ENCODE results near the gene SLC5A3. TPM values are rescaled to one million over a fixed set of nuclear protein-coding genes. Genes with fewer than 3 reads are reported as not detected.
A peak's percentile ranks its signal among the peaks of the same experiment; 100 is the strongest.

SLC5A3 gene
- polyA plus RNA-seq, result 17.0 and 18.2 TPM in 2 replicates
- 71.6 and 87.2 TPM in 2 replicates for polyA minus RNA-seq

DNA sequence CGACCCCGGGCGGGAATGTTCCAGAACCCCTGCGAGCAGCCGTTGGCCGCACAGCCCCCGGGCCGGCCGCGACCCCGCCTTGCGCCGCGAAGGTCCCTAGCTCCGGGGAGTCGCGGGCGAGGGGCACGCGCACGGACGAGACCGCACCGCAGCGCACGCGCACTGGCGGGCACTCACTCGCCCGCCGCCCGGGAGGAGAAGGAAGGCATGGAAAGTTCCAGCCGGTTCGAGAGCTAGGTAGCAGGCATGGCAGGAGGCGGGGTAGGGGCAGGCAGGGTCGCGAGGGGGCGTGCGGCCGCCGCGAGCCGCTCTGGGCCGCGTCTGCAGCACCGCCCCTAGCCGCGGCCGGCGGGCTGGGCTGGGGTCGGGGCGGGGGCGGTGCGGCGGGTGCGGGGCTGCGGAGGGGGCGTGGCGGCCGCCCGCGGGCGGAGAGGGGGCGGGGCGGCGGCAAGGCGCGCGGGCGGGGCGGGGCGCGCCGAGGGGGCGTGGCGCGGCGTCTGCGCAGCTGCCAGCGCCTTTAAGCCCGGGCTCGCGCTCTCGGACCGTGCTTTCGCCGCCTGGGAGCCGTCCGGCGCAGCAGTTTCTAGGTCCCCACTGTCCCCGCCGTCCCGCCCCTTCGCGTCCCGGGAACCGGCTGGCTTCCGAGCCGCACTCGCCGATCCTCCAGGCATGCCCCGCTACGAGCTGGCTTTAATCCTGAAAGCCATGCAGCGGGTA, at the start of gene SLC5A3, which contains the start of gene MRPS6:
SLC5A3 (plus strand) TSS at position 547 of the 717 bp plus-strand sequence. CDS start 21,621 bp downstream, outside the sequence.
MRPS6 (plus strand) TSS at position 547 of the 717 bp plus-strand sequence; CDS start at position 670, 123 bp downstream.
- no peaks in the 10 kb centered on the region for H4K20me1 ChIP-seq (ENCODE audit: insufficient read depth)
- H3K9me2 ChIP-seq (ENCODE audit: insufficient read depth, low read length), result no peaks in the 10 kb centered on the region
- no peaks in the 10 kb centered on the region for H3K36me3 ChIP-seq (ENCODE audit: insufficient read depth, low read length)
- peak within 1 kb of the TSS; percentile 73 for H3K4me3 ChIP-seq (ENCODE audit: low read length)
- peaks cover 37% of the 10 kb centered on the region for H3K79me2 ChIP-seq (replicated peaks; ENCODE audit: insufficient read depth, low read length)
- no peaks in the 10 kb centered on the region for H3K27me3 ChIP-seq (ENCODE audit: insufficient read depth, low read depth, low read length)
- peak; percentile 43 for TF ChIP-seq CTCF (IDR thresholded peaks at IDR 0.05; ENCODE audit: poor library complexity, severe bottlenecking)
- peak; percentile 63 for TF ChIP-seq MXI1 (conservative IDR thresholded peaks at IDR 0.05; ENCODE audit: poor library complexity, severe bottlenecking)
- no peak for TF ChIP-seq REST (IDR thresholded peaks at IDR 0.05; ENCODE audit: borderline replicate concordance)
- TF ChIP-seq EZH2 (IDR thresholded peaks at IDR 0.05; ENCODE audit: borderline replicate concordance, insufficient read depth, low read length, poor library complexity, severe bottlenecking), result no peak
- peak; percentile 78 for TF ChIP-seq POLR2AphosphoS5 (IDR thresholded peaks at IDR 0.05)
- no peak for TF ChIP-seq EP300 (conservative IDR thresholded peaks at IDR 0.05; ENCODE audit: poor library complexity, severe bottlenecking)
- no peak for TF ChIP-seq TAF1 (IDR thresholded peaks at IDR 0.05; ENCODE audit: low read depth)
- peak; percentile 57 for TF ChIP-seq RAD21 (conservative IDR thresholded peaks at IDR 0.05)
- peak; percentile 58 for TF ChIP-seq SMC3 (conservative IDR thresholded peaks at IDR 0.05; ENCODE audit: poor library complexity)
- H3K9me3 ChIP-seq (ENCODE audit: low read length), result no peaks in the 10 kb centered on the region
- H3K4me2 ChIP-seq (ENCODE audit: low read length), result peak within 1 kb of the TSS; percentile 89
- H2AFZ ChIP-seq (ENCODE audit: low read depth, low read length), result peak within 1 kb of the TSS; percentile 45
- no peak within 1 kb of the TSS for H3K27ac ChIP-seq (ENCODE audit: low read length)
- H3F3A ChIP-seq (ENCODE audit: insufficient read depth, low read length, poor library complexity, severe bottlenecking), result no peaks in the 10 kb centered on the region
- H3K9ac ChIP-seq (ENCODE audit: low read length), result peak within 1 kb of the TSS; percentile 78

GRCh38 chr21:34023691-34024373, 49.5 kb upstream of the SLC5A3 start:
- no peaks in the 10 kb centered on the region for H3K79me2 ChIP-seq (replicated peaks; ENCODE audit: insufficient read depth, low read length)
- H2AFZ ChIP-seq (ENCODE audit: low read depth, low read length), result no peak overlapping the region
- H3K9me3 ChIP-seq (ENCODE audit: low read length), result no peaks in the 10 kb centered on the region
- no peaks in the 10 kb centered on the region for H3K27me3 ChIP-seq (ENCODE audit: insufficient read depth, low read depth, low read length)
- no peaks in the 10 kb centered on the region for H3F3A ChIP-seq (ENCODE audit: insufficient read depth, low read length, poor library complexity, severe bottlenecking)
- H3K36me3 ChIP-seq (ENCODE audit: insufficient read depth, low read length), result no peaks in the 10 kb centered on the region
- no peak overlapping the region for H3K4me3 ChIP-seq (ENCODE audit: low read length)
- no peak overlapping the region for H3K9ac ChIP-seq (ENCODE audit: low read length)
- no peak overlapping the region for H3K4me2 ChIP-seq (ENCODE audit: low read length)
- H3K27ac ChIP-seq (ENCODE audit: low read length), result no peak overlapping the region
- no peaks in the 10 kb centered on the region for H4K20me1 ChIP-seq (ENCODE audit: insufficient read depth)
- no peaks in the 10 kb centered on the region for H3K9me2 ChIP-seq (ENCODE audit: insufficient read depth, low read length)
- TF ChIP-seq EZH2 (IDR thresholded peaks at IDR 0.05; ENCODE audit: borderline replicate concordance, insufficient read depth, low read length, poor library complexity, severe bottlenecking) (no peak), CTCF (IDR thresholded peaks at IDR 0.05; ENCODE audit: poor library complexity, severe bottlenecking) (no peak), POLR2AphosphoS5 (IDR thresholded peaks at IDR 0.05) (no peak), REST (IDR thresholded peaks at IDR 0.05; ENCODE audit: borderline replicate concordance) (no peak), MXI1 (conservative IDR thresholded peaks at IDR 0.05; ENCODE audit: poor library complexity, severe bottlenecking) (no peak), SMC3 (conservative IDR thresholded peaks at IDR 0.05; ENCODE audit: poor library complexity) (no peak)

Measured in neural cell (in vitro differentiated cells).